NCI-H2107 treated with DMSO at 0.1 percent for 48 hours (cell line): ENCODE data around the gene AMBP.

Source experiments
- DNase-seq: peaks from one replicate; lab custom pipeline; 2025; ENCODE audit not compliant: unreplicated experiment; lab: John Stamatoyannopoulos, UW

Gene AMBP

DNA sequence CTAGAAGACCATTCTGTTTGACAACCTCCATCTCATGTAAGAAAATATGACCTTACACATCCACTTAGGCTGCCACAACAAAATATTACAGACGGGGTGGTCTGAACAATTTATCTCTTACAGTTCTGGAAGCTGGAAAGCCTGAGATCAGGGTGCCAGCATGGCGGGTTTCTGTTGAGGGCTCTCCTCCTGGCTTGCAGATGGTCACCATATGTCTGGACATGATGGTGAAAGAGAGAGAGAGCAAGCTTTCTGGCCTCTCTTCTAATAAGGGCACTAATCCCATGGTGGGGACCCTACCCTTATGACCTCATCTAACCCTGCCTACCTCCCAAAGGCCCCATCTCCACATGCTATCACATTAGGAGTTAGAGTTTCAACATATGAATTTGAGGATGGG is 66.0 kb downstream of the AMBP start:
- DNase-seq = no peak

DNA sequence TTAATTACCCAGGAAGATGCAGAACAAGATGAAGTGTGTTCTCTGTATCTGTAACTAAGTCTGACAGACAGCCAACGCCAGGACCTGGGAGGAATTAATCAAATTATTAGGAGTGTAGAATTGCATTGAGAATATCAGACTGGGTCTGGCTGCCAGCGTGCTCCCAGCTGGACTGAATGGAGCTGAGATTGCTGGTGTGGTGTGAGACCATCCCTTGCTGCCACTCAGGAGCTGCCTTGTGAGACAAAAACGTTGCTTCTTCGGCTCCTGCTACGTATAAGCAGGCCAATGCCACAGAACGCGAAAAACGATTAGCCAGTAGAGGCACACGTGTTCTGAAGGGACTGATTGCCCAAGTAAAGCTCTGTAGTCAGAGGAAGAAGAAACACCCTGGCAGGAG is 66.8 kb downstream of the AMBP start:
- no peak for DNase-seq
